Gastrocnemius medialis (tissue), 4 donors: ENCODE data around the gene SYT1.

ENCODE experiments used
- CTCF ChIP-seq, 5 experiments: fragments of 450-650 bp in 3 of 5; fragments of 200-600 bp in 2 of 5; sonication (generic) in 2 of 5; IDR thresholded peaks in 4 of 5; conservative IDR thresholded peaks in 1 of 5; 1 replicate in 4 of 5; 2 replicates in 1 of 5; pipeline ENCODE4 v1.5.1; 2016 to 2019; ENCODE audit warnings: antibody characterized with exemption in 5 of 5, mild to moderate bottlenecking in 3 of 5, moderate library complexity in 3 of 5
- POLR2A ChIP-seq, 2 donors: fragments of 450-650 bp; IDR thresholded peaks; one replicate each; pipeline ENCODE4 v1.6.1; 2017; ENCODE audit warnings: antibody characterized with exemption in 2 of 2, mild to moderate bottlenecking in 2 of 2, moderate library complexity in 2 of 2

DNA sequence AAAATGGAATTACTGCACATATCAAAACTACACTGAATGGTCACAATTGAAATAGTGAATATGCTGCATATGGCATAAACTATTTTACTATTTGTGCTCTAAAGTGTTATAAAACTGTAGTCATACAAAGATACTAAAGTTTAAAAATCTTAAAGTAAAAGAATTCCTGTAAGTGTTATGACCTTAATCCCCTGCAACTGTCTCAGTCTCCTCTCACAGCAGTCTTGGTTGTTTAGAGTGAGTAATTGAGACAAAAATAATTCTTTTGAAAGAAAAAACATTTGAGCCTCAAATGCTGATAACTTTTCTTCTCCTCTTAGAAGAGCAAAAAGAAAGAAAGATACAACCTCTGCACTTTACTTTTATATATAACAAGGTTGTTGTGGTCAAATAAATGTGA, 99.9 kb downstream of the SYT1 start:
- TF ChIP-seq POLR2A (IDR thresholded peaks at IDR 0.05): no peak
- no peak for TF ChIP-seq CTCF (IDR thresholded peaks at IDR 0.05 in 4 of 5, conservative IDR thresholded peaks at IDR 0.05 in 1 of 5)
